ENCODE data around the gene MRGPRE.

The MRGPRE gene

GRCh38 chr11:3226846-3227567 lies 5.2 kb downstream of the MRGPRE start:
- DNase-seq: no peak

- no peak for DNase-seq
These were observed 6.1 kb downstream of the MRGPRE start for GRCh38 chr11:3225826-3226750.

- no peak for DNase-seq
These were observed 7.0 kb downstream of the MRGPRE start for GRCh38 chr11:3225159-3225758.

GRCh38 chr11:3224401-3225057 lies 7.7 kb downstream of the MRGPRE start:
- DNase-seq: no peak

GRCh38 chr11:3223932-3224381 lies 8.3 kb downstream of the MRGPRE start:
- no peak for DNase-seq

- no peak for DNase-seq
These were observed 9.0 kb downstream of the MRGPRE start for GRCh38 chr11:3222941-3223915.

GRCh38 chr11:3222003-3222855 lies 10.0 kb downstream of the MRGPRE start:
- DNase-seq: no peak

- no peak for DNase-seq
These were observed 10.7 kb downstream of the MRGPRE start for GRCh38 chr11:3221408-3222002.

GRCh38 chr11:3220521-3221407 lies 11.5 kb downstream of the MRGPRE start:
- DNase-seq: no peak

- no peak for DNase-seq
These were observed 12.1 kb downstream of the MRGPRE start for GRCh38 chr11:3220101-3220500.

GRCh38 chr11:3219281-3219892 lies 12.8 kb downstream of the MRGPRE start:
- DNase-seq: no peak

- no peak for DNase-seq
These were observed 13.5 kb downstream of the MRGPRE start, which contains the start of gene MRGPRG for GRCh38 chr11:3218483-3219280. Gene MRGPRG, minus strand, starts transcription at chr11:3218813. Its CDS starts 0 bp downstream, at chr11:3218813.

GRCh38 chr11:3217818-3218482 lies 14.3 kb downstream of the MRGPRE start:
- no peak for DNase-seq

- no peak for DNase-seq
These were observed 16.1 kb downstream of the MRGPRE start for GRCh38 chr11:3216027-3216525.

- no peak for DNase-seq
These were observed 16.7 kb downstream of the MRGPRE start for GRCh38 chr11:3215346-3216026.

- no peak for DNase-seq
These were observed 17.9 kb downstream of the MRGPRE start for GRCh38 chr11:3214420-3214699.
